ENCODE measurements around the gene STX16. TPM values are rescaled to one million over a fixed set of nuclear protein-coding genes. Genes with fewer than 3 reads are reported as not detected.

STX16 gene
- total RNA-seq, 2 experiments from 2014 or later = 108 to 109 TPM

- ChIA-PET POLR2A (interaction anchor here (0.8 to 3.0 kb wide), 9 partner anchors 9 to 418 kb away, joined by 3 to 16 read pairs (median 4); no protein-coding TSS in a partner anchor), CTCF (interaction anchor here (1.2 to 3.3 kb wide), 5 partner anchors 9 to 196 kb away, joined by 3 to 24 read pairs (median 11); no protein-coding TSS in a partner anchor)
- H3K9me3 Mint-ChIP-seq = no peaks in the 10 kb centered on the region
- TF ChIP-seq CTCF (IDR thresholded peaks at IDR 0.05) = no peak
- peaks cover 38% of the 10 kb centered on the region for H3K36me3 Mint-ChIP-seq (ENCODE audit: low read depth)
- ATAC-seq (peak; percentile 2), DNase-seq (no peak)
- intact Hi-C loops (cut with micrococcal nuclease) = loop anchor here (5.0 kb wide), 3 partner anchors 40 to 415 kb away; partner anchors contain the start of genes NPEPL1 and RAB22A
- peaks cover 31% of the 10 kb centered on the region for H3K4me1 Mint-ChIP-seq (ENCODE audit: low read depth)
- H3K27ac Mint-ChIP-seq = peak overlapping the region; percentile 95
- H3K27me3 Mint-ChIP-seq = no peaks in the 10 kb centered on the region
- H3K4me3 Mint-ChIP-seq = peak overlapping the region; percentile 93
These were observed 1.7 kb downstream of the STX16 start for GRCh38 chr20:58652606-58653294.

GRCh38 chr20:58654337-58654736 lies 3.3 kb downstream of the STX16 start:
- CTCF ChIA-PET = no interaction called here
- no peak for TF ChIP-seq CTCF (IDR thresholded peaks at IDR 0.05)
- POLR2A ChIA-PET = no interaction called here
- intact Hi-C loops (cut with micrococcal nuclease) = loop anchor here (5.0 kb wide), 3 partner anchors 38 to 417 kb away; partner anchors contain the start of genes NPEPL1 and RAB22A
- H3K4me3 Mint-ChIP-seq = peak overlapping the region; percentile 93
- H3K27me3 Mint-ChIP-seq = no peaks in the 10 kb centered on the region
- no peak for ATAC-seq
- peaks cover 43% of the 10 kb centered on the region for H3K4me1 Mint-ChIP-seq (ENCODE audit: low read depth)
- peaks cover 44% of the 10 kb centered on the region for H3K36me3 Mint-ChIP-seq (ENCODE audit: low read depth)
- no peak for DNase-seq
- peak overlapping the region; percentile 38 for H3K27ac Mint-ChIP-seq
- no peaks in the 10 kb centered on the region for H3K9me3 Mint-ChIP-seq

GRCh38 chr20:58655328-58656107 lies 4.4 kb downstream of the STX16 start:
- ChIA-PET CTCF (interaction anchor here (1.0 to 1.4 kb wide), 4 partner anchors 8 to 174 kb away, joined by 3 to 6 read pairs (median 4); no protein-coding TSS in a partner anchor), POLR2A (interaction anchor here (0.6 to 0.7 kb wide), 2 partner anchors 38 to 1391 kb away, joined by 3 read pairs; no protein-coding TSS in a partner anchor)
- ATAC-seq (no peak), DNase-seq (no peak)
- H3K9me3 Mint-ChIP-seq = no peaks in the 10 kb centered on the region
- H3K27me3 Mint-ChIP-seq = no peaks in the 10 kb centered on the region
- intact Hi-C loops (cut with micrococcal nuclease) = loop anchor here (5.0 kb wide), 1 partner anchor 182 kb away; no protein-coding TSS in a partner anchor
- TF ChIP-seq CTCF (IDR thresholded peaks at IDR 0.05) = no peak
- H3K36me3 Mint-ChIP-seq (ENCODE audit: low read depth) = peaks cover 51% of the 10 kb centered on the region
- H3K27ac Mint-ChIP-seq = peak overlapping the region; percentile 82
- H3K4me1 Mint-ChIP-seq (ENCODE audit: low read depth) = peaks cover 54% of the 10 kb centered on the region
- peak overlapping the region; percentile 60 for H3K4me3 Mint-ChIP-seq

- no peak for ATAC-seq
- Mint-ChIP-seq H3K36me3 (ENCODE audit: low read depth) (peaks cover 53% of the 10 kb centered on the region), H3K4me3 (peak overlapping the region; percentile 60), H3K9me3 (no peaks in the 10 kb centered on the region), H3K4me1 (ENCODE audit: low read depth) (peaks cover 64% of the 10 kb centered on the region), H3K27ac (peak overlapping the region; percentile 82), H3K27me3 (no peaks in the 10 kb centered on the region)
- TF ChIP-seq CTCF (IDR thresholded peaks at IDR 0.05) = no peak
- POLR2A ChIA-PET = no interaction called here
- CTCF ChIA-PET = interaction anchor here (0.8 to 1.6 kb wide), 8 partner anchors 8 to 551 kb away, joined by 3 to 6 read pairs (median 4); no protein-coding TSS in a partner anchor
- no peak for DNase-seq
- intact Hi-C loops (cut with micrococcal nuclease) = loop anchor here (5.0 kb wide), 1 partner anchor 180 kb away; no protein-coding TSS in a partner anchor
These were observed 5.7 kb downstream of the STX16 start for GRCh38 chr20:58656831-58657230.

Measured in activated CD8-positive, alpha-beta T cell treated with anti-CD3 and anti-CD28 coated beads for 36 hours (primary cell).